Effector memory CD4-positive, alpha-beta T cell (primary cell): ENCODE data around the gene OPCML.

Experiments
- DNase-seq, 3 donors: peaks; one replicate each; pipeline ENCODE4 v3.0.0-alpha.2; 2020
- H3K27ac ChIP-seq: 2 replicates; pipeline ENCODE4 v1.7.0; 2013; ENCODE audit warnings: mild to moderate bottlenecking, low read length, moderate library complexity; ENCODE audit not compliant: insufficient read depth, poor library complexity, severe bottlenecking
- H3K27me3 ChIP-seq: replicated peaks from 2 replicates; pipeline ENCODE4 v1.7.0; 2013; ENCODE audit warnings: mild to moderate bottlenecking, low read length; ENCODE audit not compliant: insufficient read depth, control insufficient read depth, poor library complexity, severe bottlenecking
- H3K36me3 ChIP-seq: 2 replicates; pipeline ENCODE4 v1.7.0; 2013; ENCODE audit warnings: mild to moderate bottlenecking, low read length, moderate library complexity; ENCODE audit not compliant: control insufficient read depth, insufficient read depth
- H3K4me1 ChIP-seq: 2 replicates; pipeline ENCODE4 v1.7.0; 2013; ENCODE audit warnings: low read length, mild to moderate bottlenecking; ENCODE audit not compliant: control insufficient read depth, insufficient read depth, poor library complexity, severe bottlenecking
- H3K4me3 ChIP-seq: 2 replicates; pipeline ENCODE4 v1.7.0; 2013; ENCODE audit warnings: low read length, low read depth, mild to moderate bottlenecking; ENCODE audit not compliant: insufficient read depth, poor library complexity, severe bottlenecking
- H3K9me3 ChIP-seq: 2 replicates; pipeline ENCODE4 v1.7.0; 2013; ENCODE audit warnings: mild to moderate bottlenecking, low read length, moderate library complexity; ENCODE audit not compliant: control insufficient read depth

The OPCML gene

DNA sequence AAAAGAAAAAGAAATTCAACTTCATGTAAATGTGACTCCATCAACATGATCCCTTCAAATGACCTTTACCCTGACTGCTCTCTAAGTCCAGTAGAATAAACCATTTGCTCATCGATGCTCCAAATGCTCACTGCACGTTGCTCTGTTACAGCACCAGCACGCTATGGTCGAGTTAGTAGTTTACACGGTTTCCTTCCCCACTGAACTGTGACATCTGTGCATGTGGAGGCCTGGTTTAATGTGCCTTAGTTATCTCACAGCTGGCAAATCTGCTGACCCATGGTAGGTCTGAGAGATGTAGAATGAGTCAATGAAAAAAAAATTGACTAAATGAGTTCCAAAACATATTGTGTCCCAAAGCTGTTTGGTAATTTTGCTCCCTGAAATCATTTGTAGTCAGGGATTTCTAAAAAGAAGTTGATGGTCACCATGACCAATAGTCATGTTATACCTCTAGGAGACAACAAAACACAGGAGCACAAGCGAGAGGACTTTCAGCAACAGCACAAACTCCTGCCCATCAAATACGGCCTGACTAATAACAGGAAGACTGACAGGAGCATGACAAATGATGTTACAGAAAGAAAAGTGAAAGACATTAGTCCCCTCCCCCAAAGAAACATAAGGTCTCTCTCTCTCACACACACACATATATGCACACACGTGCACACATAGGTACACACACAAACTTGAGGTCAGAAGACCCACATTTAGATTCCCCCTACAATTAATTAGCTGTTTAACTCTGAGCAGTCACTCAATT lies 624.5 kb downstream of the OPCML start:
- Histone ChIP-seq H3K4me1 (no peaks in the 10 kb centered on the region), H3K27ac (no peak overlapping the region), H3K4me3 (no peak overlapping the region), H3K27me3 (no peaks in the 10 kb centered on the region), H3K9me3 (no peaks in the 10 kb centered on the region), H3K36me3 (no peaks in the 10 kb centered on the region)
- no peak for DNase-seq

DNA sequence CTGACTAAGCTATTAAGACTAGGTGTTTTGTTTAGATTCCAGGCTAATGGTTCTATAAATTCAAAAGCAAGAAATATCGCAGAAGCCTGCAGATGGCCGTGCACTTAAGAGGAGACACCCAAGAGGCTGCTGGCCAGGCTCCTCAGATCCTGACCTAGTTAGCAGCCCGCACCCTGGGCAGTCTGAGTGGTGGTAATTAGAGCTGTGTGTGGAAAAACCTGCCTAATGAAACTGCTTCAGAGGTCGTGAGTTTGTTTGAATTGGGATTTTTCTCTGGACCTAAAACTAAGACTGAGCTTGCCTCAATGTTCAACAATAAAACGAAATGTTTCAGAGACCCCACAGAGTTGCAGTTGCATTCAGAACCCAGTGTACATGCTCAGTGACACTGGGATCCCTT lies 627.7 kb downstream of the OPCML start:
- Histone ChIP-seq H3K36me3 (no peaks in the 10 kb centered on the region), H3K9me3 (no peaks in the 10 kb centered on the region), H3K27me3 (no peaks in the 10 kb centered on the region), H3K27ac (no peak overlapping the region), H3K4me1 (no peaks in the 10 kb centered on the region), H3K4me3 (no peak overlapping the region)
- no peak for DNase-seq

DNA sequence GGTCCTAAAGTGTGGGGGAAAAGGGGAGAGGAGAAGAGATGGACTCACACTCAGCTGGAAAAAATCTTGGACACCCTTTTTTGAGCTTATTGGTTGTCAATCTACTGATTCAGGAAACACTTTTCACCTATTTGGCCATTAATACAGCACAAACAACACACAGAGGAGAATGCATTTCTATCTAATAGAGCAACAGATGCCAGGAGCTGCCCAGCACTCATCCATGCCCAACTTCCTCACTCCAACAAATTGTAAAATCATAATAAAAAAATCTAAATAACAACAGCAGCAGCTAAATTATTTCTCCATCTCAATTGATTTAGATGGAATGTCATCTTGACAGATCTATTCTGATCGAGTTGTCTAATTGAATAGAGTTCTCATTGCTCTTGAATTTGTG lies 628.2 kb downstream of the OPCML start:
- no peaks in the 10 kb centered on the region for H3K9me3 ChIP-seq
- no peak for DNase-seq
- no peaks in the 10 kb centered on the region for H3K27me3 ChIP-seq
- H3K36me3 ChIP-seq: no peaks in the 10 kb centered on the region
- no peaks in the 10 kb centered on the region for H3K4me1 ChIP-seq
- no peak overlapping the region for H3K27ac ChIP-seq
- no peak overlapping the region for H3K4me3 ChIP-seq

DNA sequence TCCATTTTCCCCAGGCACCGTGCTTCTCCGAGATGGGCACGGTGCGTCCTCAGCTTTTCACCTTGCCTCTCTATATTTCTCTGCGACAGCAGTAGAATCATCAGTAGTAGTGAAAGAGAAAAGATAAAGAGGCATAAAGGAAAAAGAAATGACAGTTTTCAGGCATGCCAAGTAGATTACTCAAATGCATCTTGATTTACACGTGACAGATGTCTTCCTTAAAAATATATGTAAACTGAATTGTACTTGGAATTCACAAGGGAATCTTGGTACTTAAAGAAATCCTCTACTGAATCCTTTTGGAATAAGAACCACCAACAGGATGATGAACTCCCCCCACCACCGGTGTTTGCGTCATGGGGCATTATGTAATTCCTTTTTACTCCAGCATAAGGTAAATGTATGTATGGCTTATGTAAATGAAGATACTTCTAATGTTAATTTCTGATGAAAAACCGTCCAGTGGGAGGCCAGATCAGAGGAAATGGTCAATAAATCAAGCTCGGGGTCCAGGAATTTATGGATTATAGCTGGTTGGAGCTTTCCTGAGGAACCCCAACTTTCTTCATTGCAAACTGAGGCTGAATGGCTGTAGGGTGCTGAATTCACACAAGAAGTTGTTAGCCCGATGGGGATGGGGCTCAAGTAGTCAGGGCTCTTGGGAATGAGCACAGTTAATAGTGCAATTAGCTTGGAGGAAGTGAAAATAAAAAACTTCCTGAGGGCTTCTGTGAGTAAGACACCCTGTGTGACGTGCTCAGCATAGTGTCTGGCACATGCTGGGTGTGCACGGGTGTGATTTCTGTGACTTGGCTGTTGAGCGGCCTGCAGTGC lies 630.4 kb downstream of the OPCML start:
- no peak for DNase-seq
- H3K27me3 ChIP-seq: no peaks in the 10 kb centered on the region
- H3K27ac ChIP-seq: no peak overlapping the region
- no peaks in the 10 kb centered on the region for H3K36me3 ChIP-seq
- no peaks in the 10 kb centered on the region for H3K9me3 ChIP-seq
- H3K4me1 ChIP-seq: no peaks in the 10 kb centered on the region
- H3K4me3 ChIP-seq: no peak overlapping the region

DNA sequence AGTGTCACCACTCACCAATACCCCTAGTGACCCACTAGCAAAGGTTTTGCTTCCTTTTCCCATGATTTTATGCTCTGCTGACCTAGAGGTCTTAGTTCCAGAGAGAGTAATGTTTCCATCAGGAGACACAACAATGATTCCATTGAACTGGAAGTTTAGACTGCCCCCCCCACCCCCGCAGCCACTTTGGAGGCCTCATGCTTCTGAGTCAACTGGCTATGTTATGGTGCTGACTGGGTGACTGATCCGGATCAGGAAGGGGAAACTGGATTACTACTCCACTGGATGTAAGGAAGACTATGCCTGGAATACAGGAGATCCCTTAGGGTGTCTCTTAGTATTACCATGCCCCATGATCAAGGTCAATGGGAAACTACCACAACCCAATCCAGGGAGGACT lies 633.6 kb downstream of the OPCML start:
- Histone ChIP-seq H3K9me3 (no peaks in the 10 kb centered on the region), H3K36me3 (no peaks in the 10 kb centered on the region), H3K4me3 (no peak overlapping the region), H3K4me1 (no peaks in the 10 kb centered on the region), H3K27me3 (no peaks in the 10 kb centered on the region), H3K27ac (no peak overlapping the region)
- DNase-seq: no peak

DNA sequence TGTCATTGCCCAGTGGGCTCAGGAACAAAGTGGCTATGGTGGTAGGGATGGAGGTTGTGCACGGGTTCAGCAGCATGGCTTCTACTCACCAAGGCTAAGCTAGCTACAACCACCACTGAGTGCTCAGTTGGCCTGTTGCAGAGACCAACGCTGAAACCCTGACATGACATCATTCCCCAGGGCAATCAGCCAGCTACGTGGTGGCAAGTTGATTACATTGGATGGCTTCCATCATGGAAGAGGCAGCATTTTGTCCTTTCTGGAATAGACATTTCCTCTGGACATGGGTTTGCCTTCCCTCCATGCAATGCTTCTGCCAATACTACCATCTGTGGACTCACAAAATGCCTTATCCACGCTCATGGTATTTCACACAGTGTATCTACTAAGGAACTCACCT lies 634.3 kb downstream of the OPCML start:
- no peaks in the 10 kb centered on the region for H3K27me3 ChIP-seq
- no peak for DNase-seq
- no peak overlapping the region for H3K27ac ChIP-seq
- no peaks in the 10 kb centered on the region for H3K9me3 ChIP-seq
- H3K36me3 ChIP-seq: no peaks in the 10 kb centered on the region
- no peaks in the 10 kb centered on the region for H3K4me1 ChIP-seq
- H3K4me3 ChIP-seq: no peak overlapping the region

DNA sequence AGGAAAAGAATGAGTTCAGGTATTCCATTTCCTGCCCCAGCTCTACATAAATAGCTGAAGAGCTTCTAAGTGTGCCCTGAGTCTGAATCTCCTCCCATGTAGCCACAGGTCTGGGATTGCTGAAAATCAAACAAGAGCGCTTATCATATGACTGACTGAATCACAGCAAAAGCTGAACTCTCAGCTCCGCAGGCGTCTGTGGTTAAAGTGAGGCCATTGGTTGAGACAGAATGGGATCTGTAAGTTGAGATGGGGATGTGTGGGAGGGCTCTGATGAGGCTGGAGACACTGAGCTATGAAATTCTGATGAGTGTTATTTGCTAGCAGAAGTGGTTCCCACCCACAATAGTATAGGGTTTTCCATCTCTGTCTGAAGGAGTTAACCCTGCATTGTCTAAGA lies 637.0 kb downstream of the OPCML start:
- Histone ChIP-seq H3K4me1 (no peaks in the 10 kb centered on the region), H3K27ac (no peak overlapping the region), H3K27me3 (no peaks in the 10 kb centered on the region), H3K4me3 (no peak overlapping the region), H3K36me3 (no peaks in the 10 kb centered on the region), H3K9me3 (no peaks in the 10 kb centered on the region)
- no peak for DNase-seq

DNA sequence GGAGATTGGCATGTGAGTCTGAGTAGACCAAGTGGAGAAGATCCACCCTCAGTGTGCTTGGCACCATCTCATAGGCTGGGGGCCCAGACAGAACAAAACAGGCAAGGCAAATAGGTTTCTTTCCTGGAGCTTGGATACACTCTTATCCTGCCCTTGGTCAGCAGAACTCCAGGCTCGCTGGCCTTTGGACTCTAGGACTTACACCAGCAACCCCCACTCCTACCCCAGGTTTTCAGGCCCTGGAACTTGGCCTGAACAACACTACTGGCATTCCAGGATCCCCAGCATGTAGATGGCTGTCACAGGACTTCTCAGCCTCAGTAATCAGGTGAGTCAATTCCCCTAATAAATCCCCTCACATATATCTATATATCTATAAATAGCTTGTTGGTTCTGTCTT lies 637.7 kb downstream of the OPCML start:
- H3K36me3 ChIP-seq: no peaks in the 10 kb centered on the region
- H3K4me1 ChIP-seq: no peaks in the 10 kb centered on the region
- H3K4me3 ChIP-seq: no peak overlapping the region
- no peaks in the 10 kb centered on the region for H3K9me3 ChIP-seq
- H3K27ac ChIP-seq: no peak overlapping the region
- DNase-seq: no peak
- no peaks in the 10 kb centered on the region for H3K27me3 ChIP-seq

DNA sequence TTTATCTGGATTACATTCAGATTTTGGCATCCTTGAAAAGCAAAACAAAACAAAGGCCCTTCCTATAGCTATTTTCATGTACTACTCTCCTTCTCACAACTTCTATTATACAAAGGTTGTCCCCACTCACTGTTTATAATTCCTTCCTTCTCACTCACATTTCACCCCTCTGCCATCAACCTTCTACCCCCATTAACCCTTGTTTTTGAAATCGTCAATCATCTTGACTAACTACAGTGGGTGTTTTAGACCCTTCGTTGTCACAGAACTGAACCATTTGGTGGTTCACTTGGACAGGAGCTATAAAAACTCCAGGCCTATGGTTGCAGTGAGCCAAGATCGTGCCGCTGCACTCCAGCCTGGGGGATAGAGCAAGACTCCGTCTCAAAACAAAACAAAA lies 639.4 kb downstream of the OPCML start:
- DNase-seq: no peak
- H3K4me1 ChIP-seq: no peaks in the 10 kb centered on the region
- no peak overlapping the region for H3K4me3 ChIP-seq
- no peaks in the 10 kb centered on the region for H3K9me3 ChIP-seq
- H3K27ac ChIP-seq: no peak overlapping the region
- no peaks in the 10 kb centered on the region for H3K36me3 ChIP-seq
- H3K27me3 ChIP-seq: no peaks in the 10 kb centered on the region

DNA sequence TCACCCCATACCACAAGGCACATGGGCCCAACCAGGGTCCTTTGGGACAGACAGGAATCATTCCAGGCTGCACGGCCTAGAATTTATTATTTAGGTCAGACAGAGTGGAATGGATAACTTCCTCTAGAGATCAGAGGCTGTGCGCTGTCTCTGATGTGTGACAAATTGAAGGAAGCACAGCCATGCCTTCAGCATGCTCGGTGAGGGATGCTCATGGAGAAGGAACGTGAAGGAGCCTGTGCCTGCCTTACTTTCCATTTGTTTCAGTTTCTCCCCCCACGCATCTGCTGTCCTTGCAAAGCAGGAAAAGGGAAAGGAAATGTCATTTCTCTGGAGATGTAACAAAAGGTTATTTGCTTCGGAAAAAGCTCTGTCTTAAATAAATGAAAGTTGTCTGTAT lies 644.1 kb downstream of the OPCML start:
- no peak for DNase-seq
- no peaks in the 10 kb centered on the region for H3K27me3 ChIP-seq
- H3K4me3 ChIP-seq: no peak overlapping the region
- no peaks in the 10 kb centered on the region for H3K9me3 ChIP-seq
- H3K4me1 ChIP-seq: no peaks in the 10 kb centered on the region
- no peaks in the 10 kb centered on the region for H3K36me3 ChIP-seq
- H3K27ac ChIP-seq: no peak overlapping the region
